ENCODE results near the gene EEF1A2.

EEF1A2 gene

DNA sequence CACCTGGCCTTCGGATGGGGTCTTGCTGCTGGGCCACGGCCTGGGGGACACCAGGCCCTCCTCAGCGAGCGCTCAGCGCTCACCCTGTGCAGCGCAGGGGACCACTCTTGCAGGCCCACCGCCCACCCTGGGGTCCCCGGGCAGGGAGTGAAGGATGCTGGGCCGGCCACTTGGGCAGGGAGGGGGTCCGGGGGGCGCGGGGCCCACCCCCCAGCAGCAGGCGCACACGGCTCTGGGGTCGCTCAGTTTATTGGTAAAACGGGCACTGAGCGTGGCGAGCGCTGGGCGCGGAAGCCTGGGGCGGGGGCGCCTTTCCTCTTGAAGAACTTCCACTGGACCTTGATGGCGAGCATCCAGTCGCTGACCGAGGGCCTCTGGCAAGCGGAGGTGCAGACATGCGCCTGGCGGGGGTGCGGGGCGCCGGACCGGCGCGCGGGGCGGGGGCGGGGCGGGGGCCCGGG is 11.1 kb downstream of the EEF1A2 start:
- ATAC-seq = no peak
- TF ChIP-seq, protein P1, sequence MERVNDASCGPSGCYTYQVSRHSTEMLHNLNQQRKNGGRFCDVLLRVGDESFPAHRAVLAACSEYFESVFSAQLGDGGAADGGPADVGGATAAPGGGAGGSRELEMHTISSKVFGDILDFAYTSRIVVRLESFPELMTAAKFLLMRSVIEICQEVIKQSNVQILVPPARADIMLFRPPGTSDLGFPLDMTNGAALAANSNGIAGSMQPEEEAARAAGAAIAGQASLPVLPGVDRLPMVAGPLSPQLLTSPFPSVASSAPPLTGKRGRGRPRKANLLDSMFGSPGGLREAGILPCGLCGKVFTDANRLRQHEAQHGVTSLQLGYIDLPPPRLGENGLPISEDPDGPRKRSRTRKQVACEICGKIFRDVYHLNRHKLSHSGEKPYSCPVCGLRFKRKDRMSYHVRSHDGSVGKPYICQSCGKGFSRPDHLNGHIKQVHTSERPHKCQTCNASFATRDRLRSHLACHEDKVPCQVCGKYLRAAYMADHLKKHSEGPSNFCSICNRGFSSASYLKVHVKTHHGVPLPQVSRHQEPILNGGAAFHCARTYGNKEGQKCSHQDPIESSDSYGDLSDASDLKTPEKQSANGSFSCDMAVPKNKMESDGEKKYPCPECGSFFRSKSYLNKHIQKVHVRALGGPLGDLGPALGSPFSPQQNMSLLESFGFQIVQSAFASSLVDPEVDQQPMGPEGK (CRISPR knock-in tag; IDR thresholded peaks at IDR 0.05; ENCODE audit: borderline replicate concordance) = no peak
- no peak for TF ChIP-seq ISL1 (CRISPR knock-in tag; IDR thresholded peaks at IDR 0.05)
- no peak for TF ChIP-seq ESRRG (CRISPR knock-in tag; IDR thresholded peaks at IDR 0.05)
- TF ChIP-seq ARNTL (CRISPR knock-in tag; IDR thresholded peaks at IDR 0.05; ENCODE audit: borderline replicate concordance, low read depth) = no peak
- TF ChIP-seq TOX (CRISPR knock-in tag; IDR thresholded peaks at IDR 0.05; ENCODE audit: borderline replicate concordance) = no peak
- TF ChIP-seq ZNF8 (CRISPR knock-in tag; IDR thresholded peaks at IDR 0.05) = no peak
- no peak for TF ChIP-seq GLIS3 (CRISPR knock-in tag; IDR thresholded peaks at IDR 0.05)
- TF ChIP-seq ZNF565 (CRISPR knock-in tag; conservative IDR thresholded peaks at IDR 0.05; ENCODE audit: low read depth) = no peak
- TF ChIP-seq POU6F1 (CRISPR knock-in tag; IDR thresholded peaks at IDR 0.05; ENCODE audit: borderline replicate concordance, low read depth) = no peak
- TF ChIP-seq CREB5 (CRISPR knock-in tag; IDR thresholded peaks at IDR 0.05; ENCODE audit: low read depth) = no peak
- TF ChIP-seq ZFP3 (CRISPR knock-in tag; IDR thresholded peaks at IDR 0.05) = no peak
- no peak for TF ChIP-seq SNAI2 (CRISPR knock-in tag; IDR thresholded peaks at IDR 0.05)
- no peak for TF ChIP-seq CSRNP3 (CRISPR knock-in tag; IDR thresholded peaks at IDR 0.05)

DNA sequence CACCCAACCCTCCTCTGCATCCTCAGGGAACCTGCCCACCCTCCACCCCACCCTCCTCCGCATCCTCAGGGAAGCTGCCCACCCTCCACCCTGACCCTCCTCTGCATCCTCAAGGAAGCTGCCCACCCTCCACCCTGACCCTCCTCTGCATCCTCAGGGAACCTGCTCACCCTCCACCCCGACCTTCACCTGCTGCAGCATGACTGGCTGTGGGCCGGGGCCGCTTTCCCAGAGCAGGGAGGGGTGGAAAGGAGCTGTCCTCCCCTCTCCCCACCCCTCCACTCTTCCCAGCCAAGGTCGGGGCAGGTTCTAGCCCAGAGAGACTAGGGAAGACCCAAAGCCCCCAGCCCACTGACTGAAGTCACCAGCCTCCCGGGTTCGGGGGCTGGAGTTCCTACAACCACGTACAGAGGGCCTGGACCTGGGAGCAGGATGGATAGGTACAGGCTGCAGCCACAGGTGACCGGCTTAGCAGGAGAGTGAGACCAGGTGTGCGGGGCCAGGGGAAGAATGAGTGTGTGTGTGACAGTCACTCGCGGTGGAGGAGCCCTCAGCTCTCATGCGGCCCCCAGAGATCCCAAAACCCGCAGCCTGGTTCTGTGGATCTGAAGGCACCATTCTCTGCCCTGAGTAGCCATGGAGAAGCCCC is 11.6 kb downstream of the EEF1A2 start:
- TF ChIP-seq PPARA (CRISPR knock-in tag; IDR thresholded peaks at IDR 0.05; ENCODE audit: borderline replicate concordance) (no peak), CSDC2 (CRISPR knock-in tag; IDR thresholded peaks at IDR 0.05) (no peak), SNAI2 (CRISPR knock-in tag; IDR thresholded peaks at IDR 0.05) (no peak), TOX (CRISPR knock-in tag; IDR thresholded peaks at IDR 0.05; ENCODE audit: borderline replicate concordance) (no peak), ZNF565 (CRISPR knock-in tag; conservative IDR thresholded peaks at IDR 0.05; ENCODE audit: low read depth) (no peak), ZFP30 (CRISPR knock-in tag; IDR thresholded peaks at IDR 0.05) (no peak), CSRNP3 (CRISPR knock-in tag; IDR thresholded peaks at IDR 0.05) (no peak), TCF4 (CRISPR knock-in tag; IDR thresholded peaks at IDR 0.05; ENCODE audit: borderline replicate concordance) (no peak), GLIS3 (CRISPR knock-in tag; IDR thresholded peaks at IDR 0.05) (no peak), ZC3H10 (CRISPR knock-in tag; IDR thresholded peaks at IDR 0.05) (no peak), BACH2 (CRISPR knock-in tag; IDR thresholded peaks at IDR 0.05; ENCODE audit: borderline replicate concordance) (no peak), ZFP3 (CRISPR knock-in tag; IDR thresholded peaks at IDR 0.05) (no peak), RARB (CRISPR knock-in tag; IDR thresholded peaks at IDR 0.05) (no peak), ESRRG (CRISPR knock-in tag; IDR thresholded peaks at IDR 0.05) (no peak), ISL1 (CRISPR knock-in tag; IDR thresholded peaks at IDR 0.05) (no peak), ARNTL (CRISPR knock-in tag; IDR thresholded peaks at IDR 0.05; ENCODE audit: borderline replicate concordance, low read depth) (no peak), ZNF8 (CRISPR knock-in tag; IDR thresholded peaks at IDR 0.05) (no peak)
- no peak for ATAC-seq

- no peak for ATAC-seq
- no peak for TF ChIP-seq POU6F1 (CRISPR knock-in tag; IDR thresholded peaks at IDR 0.05; ENCODE audit: borderline replicate concordance, low read depth)
- no peak for TF ChIP-seq ZNF70 (CRISPR knock-in tag; IDR thresholded peaks at IDR 0.05)
- no peak for TF ChIP-seq TOX (CRISPR knock-in tag; IDR thresholded peaks at IDR 0.05; ENCODE audit: borderline replicate concordance)
- TF ChIP-seq ISL1 (CRISPR knock-in tag; IDR thresholded peaks at IDR 0.05) = no peak
- no peak for TF ChIP-seq ARNTL (CRISPR knock-in tag; IDR thresholded peaks at IDR 0.05; ENCODE audit: borderline replicate concordance, low read depth)
- TF ChIP-seq TSHZ2 (CRISPR knock-in tag; IDR thresholded peaks at IDR 0.05) = no peak
- TF ChIP-seq PPARA (CRISPR knock-in tag; IDR thresholded peaks at IDR 0.05; ENCODE audit: borderline replicate concordance) = no peak
Measured at GRCh38 chr20:63486300-63486855, 12.5 kb downstream of the EEF1A2 start.

Measured in SK-N-SH treated with all-trans-retinoic acid at 6 μM for 48 hours (cell line).